SKM-1 (cell line): ENCODE measurements around the gene C1orf141.
"Not testable (repeated sequence)": the region's sequence is repeated elsewhere in the genome, so short reads cannot be mapped to it uniquely, and the experiment has no call there.

Experiments
- DNase-seq: peaks from one replicate; lab custom pipeline; 2025; ENCODE audit not compliant: unreplicated experiment; lab: John Stamatoyannopoulos, UW

The C1orf141 gene

GRCh38 chr1:67143966-67144365 lies 9.2 kb upstream of the C1orf141 start:
- no peak for DNase-seq

DNA sequence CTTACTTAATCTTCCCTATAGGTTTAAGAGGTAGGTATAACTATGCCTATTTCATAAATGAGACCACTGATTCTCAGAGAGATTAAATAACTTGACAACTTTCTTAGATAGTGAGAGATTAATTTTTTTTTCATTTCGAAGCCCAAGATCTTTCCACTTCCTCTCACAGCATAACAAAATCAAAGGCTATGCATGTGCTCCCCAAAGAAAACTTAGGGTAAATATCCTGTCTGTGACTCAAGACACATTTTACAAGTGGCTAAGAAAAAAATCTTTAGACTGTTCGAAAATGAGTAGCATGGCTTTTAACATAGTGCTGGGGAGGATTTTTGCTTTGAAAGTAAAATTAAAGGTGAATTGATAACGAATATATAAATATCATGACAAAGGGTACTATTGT lies 8.2 kb upstream of the C1orf141 start:
- no peak for DNase-seq

DNA sequence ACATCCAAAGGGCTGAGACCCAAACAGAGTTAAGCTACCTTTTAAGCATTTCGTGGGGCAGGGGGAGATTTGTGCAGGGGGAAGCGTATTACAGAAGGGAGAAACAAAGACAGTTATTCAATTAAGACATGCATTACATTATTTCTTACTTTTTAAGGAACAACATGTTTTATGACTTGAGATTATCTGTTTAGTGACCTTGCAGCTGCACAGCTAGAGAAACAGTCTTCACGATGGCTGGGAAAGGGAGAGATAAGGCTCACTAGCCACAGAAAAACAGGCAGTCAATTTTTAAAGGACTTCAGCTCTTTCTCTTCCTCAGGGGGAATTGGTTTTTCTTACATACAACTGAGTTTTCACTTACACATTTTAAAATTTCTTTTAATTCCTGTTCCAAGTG lies 7.1 kb upstream of the C1orf141 start:
- DNase-seq: not testable (repeated sequence)

DNA sequence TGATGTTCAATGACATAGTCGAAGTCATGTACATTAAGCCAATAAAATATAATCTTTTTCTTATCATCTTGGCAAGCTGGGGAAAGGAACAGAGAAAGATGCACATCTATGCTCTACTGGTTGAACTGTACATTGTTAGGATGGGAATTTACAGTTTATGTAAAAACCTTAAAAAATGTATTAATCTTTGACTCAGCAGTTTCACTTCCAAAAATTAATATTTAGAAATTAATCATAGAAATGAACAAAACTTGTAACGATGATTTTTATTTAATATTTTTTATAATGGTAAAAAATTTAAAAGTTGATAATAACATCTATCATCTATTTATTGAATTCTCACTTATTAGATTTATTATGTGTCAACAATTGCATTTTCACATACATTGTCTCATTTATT lies 5.7 kb upstream of the C1orf141 start:
- no peak for DNase-seq

DNA sequence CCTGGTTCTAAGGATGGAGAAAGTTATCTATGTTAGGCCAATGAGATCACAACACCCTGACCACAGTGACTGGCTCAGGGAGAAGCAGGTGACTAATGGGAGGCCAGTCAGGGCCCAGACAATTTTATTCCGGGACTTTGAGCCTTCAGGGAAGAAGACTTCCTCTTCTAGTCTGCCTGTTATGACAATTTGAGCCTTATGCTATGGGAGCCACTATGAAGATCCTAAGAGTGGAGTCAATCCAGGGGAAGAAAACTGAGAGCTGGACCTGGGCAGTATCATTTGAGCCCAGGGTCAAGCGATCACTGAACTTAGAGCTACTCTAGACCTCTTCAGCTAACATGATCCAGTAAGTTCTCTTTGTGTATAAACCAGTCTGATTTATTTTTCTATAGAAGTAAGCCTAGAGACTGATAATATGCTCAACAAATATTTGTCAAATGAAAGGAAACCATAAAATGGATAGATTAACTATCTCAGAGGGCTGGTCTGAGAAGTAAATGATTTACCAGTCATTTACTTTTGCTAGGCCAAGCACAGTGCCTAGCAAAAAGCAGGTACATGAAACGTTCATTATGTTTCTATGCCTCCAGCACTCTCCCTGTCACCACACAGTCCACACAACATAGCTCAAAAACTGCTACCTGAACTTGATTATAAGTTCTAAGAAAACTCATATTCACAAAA lies 4.2 kb upstream of the C1orf141 start:
- DNase-seq: no peak

DNA sequence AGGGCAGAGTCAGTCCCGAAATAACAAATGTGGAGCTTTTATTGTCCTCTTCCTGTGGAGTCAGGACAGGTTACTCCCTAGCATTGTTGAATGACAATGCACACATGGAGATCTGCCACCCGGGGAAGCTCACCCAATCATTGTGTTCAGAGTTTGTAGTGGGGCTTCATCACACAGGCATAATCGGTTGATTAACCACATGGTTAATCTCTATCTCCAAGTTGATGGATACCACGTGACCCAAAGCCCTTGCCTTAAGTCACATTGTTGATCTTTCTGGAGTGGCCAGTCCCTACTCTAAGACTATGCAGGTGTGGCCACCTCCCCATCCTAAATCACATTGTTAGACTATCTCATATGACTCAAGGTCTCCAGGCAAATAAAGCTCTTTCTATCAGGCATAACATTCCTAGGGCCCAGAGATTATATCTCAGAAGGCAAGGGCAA lies 2.6 kb upstream of the C1orf141 start:
- DNase-seq: no peak

DNA sequence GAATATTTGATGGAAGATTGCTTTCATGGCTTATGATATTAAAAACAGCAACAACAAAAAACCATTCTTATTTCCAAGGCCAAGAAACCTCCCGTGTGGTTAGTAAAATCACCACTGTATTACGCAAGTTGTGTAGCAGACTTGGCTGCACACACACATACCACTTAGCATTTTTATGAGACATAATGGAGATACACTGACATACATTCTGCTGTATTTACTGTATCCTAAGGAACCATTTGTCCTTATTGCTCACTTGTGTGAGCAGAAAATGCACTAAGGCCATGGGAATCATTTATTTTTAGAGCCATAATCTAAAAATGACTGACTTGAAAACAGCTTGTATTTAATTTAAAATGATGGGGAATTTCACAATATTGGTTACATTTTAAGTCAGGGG lies 584 bp upstream of the C1orf141 start:
- DNase-seq: no peak

DNA sequence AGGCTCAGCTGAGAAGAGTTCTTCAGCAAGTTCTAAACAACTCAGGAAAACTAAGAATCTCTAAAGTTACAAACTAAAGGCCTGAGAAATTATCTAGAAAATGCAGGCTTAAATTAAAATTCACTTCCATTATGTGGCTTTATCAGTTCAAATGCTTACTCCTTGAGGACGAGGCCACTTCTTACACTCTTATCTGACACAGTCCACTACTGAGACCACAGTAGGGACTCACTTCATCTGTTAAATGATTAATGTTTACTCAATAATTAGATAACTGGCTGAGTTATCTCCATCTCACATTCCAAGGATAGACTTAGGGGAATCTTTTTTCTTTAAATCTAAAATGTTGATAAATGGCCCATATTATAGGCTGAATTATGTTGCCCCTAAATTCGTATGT lies 1.6 kb downstream of the C1orf141 start:
- DNase-seq: no peak

- DNase-seq: no peak
Measured at GRCh38 chr1:67130673-67131072, 4.1 kb downstream of the C1orf141 start.

- no peak for DNase-seq
Measured at GRCh38 chr1:67126974-67127373, 7.8 kb downstream of the C1orf141 start.

GRCh38 chr1:67126111-67126746 lies 8.5 kb downstream of the C1orf141 start:
- DNase-seq: no peak

GRCh38 chr1:67124455-67124854 lies 10.3 kb downstream of the C1orf141 start:
- no peak for DNase-seq

DNA sequence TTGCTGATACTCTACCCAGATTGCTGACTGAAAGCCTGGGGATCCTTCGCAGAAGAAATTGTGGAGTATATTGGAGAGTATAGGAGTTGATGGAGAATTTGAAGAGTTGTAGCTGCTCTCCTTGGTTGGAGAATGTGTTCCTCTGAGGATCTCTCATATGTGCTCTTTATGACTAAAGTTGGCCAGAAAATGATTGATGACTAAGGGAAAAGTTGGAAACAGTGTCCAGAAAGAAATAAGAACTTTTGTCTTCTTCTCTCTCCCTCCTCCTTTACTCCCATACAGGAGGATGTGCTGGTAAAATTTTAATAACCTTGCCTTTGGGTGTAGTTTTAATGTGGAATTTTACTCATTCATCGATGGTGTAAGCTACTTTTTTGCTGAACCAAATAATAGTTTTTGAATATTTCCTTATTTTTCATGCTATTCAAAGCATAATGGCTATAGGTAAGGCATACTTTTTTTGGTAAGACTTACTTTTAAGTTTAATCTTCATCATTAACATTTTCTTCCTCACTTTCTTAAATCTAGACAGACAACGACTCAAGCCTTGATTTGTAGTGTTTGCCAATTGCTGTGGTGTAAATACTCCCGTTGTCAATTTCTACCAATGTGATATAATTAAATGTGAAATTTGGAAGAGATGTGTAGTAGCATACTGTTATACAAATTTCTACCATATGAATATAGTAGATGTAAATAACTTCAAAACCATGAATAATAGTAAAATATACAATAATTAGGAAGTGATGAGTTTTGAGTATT lies 13.7 kb downstream of the C1orf141 start:
- DNase-seq: no peak

- no peak for DNase-seq
Measured at GRCh38 chr1:67118646-67119045, 16.1 kb downstream of the C1orf141 start.

DNA sequence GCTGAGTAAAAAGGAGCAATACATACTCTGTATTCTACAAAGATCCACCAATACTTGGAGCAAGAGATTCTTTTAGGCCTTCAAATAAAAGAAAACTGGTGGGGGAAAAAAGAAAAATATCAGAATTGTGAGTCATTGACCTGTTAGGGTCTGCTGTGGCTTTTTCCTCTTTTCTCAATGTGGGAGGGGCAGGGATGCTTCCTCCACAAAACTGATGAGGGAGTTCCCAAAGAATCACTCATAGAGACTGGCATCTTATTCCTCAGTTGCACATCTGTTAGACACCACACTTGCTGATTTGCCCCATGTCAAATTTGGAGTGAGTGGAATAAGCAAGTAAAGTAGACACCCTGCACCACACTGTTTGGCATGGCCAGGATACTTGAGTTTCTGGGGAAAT lies 16.6 kb downstream of the C1orf141 start:
- DNase-seq: no peak

- DNase-seq: no peak
Measured at GRCh38 chr1:67114162-67114561, 20.6 kb downstream of the C1orf141 start.

GRCh38 chr1:67110352-67110751 lies 24.4 kb downstream of the C1orf141 start:
- peak; percentile 11 for DNase-seq

GRCh38 chr1:67105508-67105907 lies 29.3 kb downstream of the C1orf141 start:
- no peak for DNase-seq

DNA sequence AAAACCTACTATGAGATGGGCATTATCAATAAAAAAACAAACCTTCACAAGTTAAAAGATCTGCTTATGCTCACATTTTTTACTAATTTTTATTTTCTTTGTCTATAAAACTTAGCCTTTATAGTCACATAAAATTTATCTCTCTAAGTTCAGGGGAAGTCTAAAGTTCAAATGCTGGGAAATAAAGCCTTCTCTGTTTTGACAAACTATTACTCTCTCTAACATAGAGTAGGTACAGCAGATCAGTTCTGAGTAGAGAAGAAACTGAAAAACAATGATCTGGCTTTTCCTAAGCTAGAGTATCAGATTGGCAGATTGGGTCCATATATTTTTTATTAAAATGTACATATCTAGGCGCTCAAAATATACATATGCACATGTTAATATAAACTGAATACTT lies 31.2 kb downstream of the C1orf141 start:
- no peak for DNase-seq

DNA sequence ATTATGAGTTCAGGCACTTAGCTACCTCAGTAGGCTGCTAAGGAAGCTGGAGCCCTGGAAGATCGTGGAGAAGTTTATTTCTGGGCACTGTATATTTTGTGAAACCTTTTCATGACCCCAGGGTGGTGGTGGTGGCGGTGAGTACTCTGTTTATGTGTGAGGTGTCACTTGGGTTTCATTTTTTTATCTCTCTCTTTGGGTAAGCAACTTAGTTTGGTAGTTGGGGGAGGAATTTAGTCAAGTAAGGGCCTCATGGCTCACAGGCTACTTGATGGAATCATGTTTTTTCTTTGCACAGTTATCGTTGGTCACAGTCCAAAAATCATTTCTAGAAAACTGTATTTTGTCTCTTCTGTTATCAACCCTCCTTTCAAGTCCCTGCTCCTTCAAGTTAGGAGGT lies 33.9 kb downstream of the C1orf141 start:
- no peak for DNase-seq

- DNase-seq: no peak
Measured at GRCh38 chr1:67097305-67097704, 37.5 kb downstream of the C1orf141 start.

- DNase-seq: no peak
Measured at GRCh38 chr1:67094191-67094590, 40.6 kb downstream of the C1orf141 start.
